HG03354 (cell line): ENCODE data around the gene RAE1.
"Not testable (repeated sequence)": the region's sequence is repeated elsewhere in the genome, so short reads cannot be mapped to it uniquely, and the experiment has no call there.

ENCODE experiments used
- ATAC-seq: cut with Tn5 transposase; IDR thresholded peaks from one replicate; pipeline ENCODE4 v1.9.1; 2021; ENCODE audit warnings: mild to moderate bottlenecking; ENCODE audit not compliant: unreplicated experiment, poor library complexity, severe bottlenecking

RAE1 gene

DNA sequence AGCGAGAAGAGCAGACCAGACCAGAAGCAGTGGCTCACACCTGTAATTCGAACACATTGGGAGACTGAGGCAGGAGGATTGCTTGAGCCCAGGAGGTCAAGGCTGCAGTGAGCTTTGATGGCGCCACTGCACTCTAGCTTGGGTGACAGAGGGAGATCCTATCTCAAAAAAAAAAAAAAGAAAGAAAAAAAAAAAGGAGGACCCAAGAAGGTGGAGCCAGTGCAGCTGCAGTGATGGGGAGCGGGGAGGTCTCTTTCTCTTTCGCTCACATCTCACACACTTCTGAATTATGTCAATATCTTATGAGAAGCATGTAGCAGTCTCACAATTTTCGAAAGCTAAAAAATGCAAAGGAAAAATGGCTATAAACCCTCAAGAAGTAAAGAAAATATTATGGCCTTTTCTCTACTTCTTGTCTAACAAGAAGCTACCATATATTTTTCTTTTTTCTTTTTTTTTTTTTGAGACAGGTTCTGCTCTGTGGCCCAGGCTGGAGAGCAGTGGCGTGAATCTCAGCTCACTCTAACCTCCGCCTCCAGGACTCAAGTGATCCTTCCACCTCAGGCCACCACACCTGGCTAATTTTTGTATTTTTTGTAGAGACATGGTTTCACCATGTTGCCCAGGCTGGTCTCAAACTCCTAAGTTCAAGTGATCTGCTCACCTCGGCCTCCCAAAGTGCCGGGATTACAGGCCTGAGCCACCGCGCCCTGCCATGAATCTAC is 25.3 kb upstream of the RAE1 start:
- no peak for ATAC-seq

DNA sequence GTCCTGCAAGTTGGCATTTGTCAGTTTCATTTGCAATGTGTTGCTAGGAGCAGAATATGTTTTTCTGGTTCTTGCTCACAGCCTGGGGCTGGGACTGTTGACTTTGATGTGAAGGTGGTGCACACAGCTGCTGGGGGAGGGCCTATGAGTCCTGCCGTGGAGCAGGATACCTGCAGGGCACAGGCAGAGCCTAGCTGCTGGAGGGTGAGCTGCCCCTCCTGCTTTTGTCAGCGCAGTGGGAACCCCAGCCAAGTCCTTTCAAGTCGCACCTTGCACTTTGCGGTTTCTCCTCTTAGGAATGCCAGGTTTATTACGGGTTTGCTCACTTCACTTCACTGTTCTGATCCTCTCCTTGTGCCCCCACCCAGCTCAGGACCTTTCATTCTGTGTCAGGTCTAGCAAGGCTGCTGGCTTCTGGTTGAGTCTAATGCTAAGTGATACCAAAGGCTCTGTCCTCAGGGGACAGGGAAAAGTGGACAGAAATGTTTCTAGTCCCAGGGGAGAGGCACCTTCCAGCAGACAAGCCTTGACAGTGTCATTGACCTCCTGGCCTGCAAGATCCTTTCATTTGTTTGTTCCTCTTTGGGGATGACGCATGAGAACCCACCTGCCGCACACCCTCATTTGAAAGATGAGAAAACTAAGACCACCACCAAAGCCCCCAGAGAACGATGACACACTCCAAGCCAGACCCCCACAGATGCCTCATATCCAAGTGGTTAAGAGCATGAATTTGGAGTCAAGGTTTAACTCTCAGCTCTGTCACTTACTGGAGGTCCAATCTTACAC is 24.2 kb upstream of the RAE1 start:
- ATAC-seq, result no peak

DNA sequence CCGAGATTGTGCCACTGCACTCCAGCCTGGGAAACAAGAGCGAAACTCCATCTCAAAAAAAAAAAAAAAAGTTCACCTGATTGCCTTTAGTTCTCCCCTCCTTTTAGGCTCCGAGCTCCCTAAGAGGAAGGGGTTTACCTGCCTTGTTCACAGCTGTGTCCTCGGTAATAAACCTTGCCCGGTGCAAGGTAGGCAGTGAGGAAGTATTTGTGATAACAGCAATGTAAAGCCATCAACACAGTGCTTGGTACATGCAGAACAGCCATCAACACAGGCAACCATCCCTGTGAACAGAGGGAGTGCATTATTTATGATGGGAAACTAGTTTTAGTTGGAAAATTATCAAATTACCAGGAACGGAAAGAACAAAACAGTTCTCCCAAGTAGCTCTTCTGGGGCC is 23.2 kb upstream of the RAE1 start:
- no peak for ATAC-seq

DNA sequence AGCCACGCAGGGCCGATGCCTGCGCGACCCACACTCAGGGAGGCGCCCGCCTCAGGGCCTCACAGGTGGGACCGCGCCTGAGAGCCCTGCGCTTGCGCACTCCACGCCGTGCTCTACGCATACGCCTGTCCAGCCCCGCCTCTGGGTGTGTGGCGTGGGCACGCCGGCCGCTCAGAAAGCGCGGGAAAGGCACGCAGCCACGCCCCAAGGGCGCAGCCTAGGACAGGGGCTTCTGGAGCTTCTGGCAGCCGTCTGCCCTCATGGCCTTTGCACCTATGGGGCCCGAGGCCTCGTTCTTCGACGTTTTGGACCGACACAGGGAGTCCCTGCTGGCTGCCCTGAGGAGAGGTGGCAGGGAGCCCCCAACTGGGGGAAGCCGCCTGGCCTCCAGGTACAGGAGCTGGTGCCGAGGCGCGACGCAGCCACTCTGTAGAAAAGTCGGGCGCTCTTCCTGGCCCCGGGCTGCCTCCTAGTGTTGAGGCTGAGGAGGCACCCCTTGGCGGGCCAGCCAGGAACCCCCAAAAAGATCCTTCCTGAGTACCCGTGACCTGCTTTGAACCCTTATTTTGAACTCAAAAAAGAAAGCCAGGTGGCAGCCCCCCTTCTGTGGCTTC is 21.3 kb upstream of the RAE1 start, which contains the start of gene SPO11:
TSS of gene SPO11 (plus strand) at position 196 of the 614 bp plus-strand sequence. CDS start at position 261, 65 bp downstream.
- ATAC-seq, result no peak

DNA sequence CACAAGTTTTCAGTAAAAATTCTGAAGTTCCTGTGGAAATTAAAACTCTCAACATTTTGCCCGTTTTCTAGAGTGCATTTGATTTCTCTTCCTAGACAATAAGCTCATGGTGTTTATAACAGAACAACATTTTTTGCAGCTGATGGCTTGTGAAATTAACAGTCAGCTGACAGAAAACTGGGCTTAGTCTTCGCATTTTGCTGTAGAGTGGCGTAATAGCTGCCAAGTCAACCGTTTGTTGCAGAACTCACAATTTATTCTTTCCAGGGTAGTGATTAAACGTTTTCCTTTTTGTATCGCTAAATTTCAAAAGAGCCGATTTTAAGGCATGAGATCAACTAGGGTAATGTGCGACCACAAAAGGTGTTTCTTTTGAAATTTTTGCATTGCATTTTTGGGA is 20.1 kb upstream of the RAE1 start:
- no peak for ATAC-seq

DNA sequence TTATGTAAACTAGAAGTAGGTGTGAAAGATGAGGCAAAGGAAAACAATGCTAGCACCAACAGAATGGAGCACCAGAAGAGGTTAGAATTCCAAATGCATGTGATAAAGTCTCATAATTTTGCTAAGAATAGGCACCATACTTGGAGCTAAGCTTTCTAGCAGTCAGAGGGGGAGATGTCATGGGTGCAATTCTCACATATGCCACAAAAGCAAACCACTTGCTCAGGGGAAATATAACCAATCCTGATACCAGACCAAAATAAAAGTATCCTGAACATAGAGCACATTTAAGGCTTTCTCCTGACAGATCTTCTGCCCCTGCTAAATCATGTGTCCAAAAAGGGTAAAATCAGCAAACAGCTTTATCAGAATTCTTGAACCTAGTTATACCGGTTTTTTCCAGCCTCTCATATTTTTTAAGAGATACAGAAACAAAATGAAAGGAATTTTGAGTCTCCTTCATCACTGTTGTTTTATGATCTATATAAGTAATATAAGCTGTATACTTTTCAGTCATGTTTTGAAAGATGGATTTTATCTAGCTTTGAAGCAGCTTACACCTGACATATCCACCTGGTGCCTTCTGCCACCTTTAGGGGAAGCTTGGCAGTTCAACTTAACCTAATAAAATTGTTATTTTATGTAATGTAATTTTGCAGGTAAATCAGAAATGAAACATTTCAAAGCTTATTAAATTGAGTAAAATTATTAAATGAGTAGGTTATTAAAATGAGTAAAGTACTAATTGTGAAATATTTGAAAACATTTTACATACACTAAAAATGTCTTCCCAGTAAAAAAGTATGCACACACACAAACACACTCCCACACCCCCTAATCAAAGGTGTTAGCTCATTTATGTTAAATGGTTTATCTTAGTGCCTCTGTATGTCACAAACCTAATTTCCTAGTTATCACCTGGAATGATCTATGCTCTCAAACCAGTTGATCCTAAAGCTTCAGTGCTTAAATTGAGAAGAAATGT is 18.7 kb upstream of the RAE1 start:
- no peak for ATAC-seq

DNA sequence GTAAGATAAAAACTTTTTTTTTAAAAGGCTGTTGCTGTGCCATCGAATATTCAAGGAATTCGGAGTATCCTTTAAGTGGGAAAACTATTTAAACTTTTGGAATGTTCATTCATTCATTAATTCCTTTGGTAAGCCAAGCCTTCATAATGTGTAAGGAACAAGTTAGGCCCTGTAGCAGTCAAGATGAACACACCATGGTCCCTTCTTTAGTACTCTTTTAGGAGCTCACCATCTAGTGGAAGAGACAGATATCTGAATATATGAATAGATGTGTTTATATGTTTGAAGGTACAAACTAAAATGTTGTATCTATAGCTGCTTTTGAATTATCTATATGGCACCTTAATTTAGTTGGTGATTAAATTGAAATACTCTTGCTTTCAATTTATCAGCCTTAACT is 15.7 kb upstream of the RAE1 start:
- ATAC-seq, result no peak

DNA sequence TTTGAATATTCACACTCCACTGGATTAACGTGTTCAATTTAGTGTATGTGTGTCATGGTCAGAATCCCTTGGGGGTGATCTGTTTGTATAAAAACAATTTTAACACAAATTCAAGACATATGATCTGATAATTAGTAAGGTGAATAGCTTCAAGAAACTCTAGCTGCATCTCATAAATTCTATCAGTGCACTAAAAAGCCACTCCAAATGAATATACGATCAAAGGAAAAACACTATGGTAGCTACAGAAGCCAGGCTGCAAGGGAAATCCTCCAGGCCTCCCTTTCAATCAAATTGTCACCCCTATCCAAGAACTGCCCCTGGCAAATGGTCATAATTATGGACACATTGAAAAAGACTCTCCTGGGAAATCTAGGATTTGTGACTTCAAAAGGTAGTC is 9.4 kb upstream of the RAE1 start:
- no peak for ATAC-seq

DNA sequence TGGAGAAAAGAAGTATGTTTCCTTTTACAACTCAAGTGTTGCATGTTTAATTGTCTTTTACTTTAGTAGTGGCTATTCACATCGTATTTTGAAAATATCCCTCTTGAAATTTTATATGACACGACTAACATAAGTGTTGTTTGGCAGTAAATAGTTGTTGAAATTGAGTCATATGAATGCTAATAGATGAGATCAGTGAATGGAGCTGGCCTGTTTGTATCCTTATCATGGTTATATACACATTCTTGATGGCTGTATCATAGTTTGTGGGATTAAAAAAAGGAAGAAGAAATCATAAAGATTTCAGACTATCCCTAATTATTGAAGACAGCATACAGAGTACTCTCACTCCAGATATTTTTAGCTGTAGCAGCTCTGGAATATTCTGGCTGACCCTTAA is 8.2 kb upstream of the RAE1 start:
- ATAC-seq, result no peak

DNA sequence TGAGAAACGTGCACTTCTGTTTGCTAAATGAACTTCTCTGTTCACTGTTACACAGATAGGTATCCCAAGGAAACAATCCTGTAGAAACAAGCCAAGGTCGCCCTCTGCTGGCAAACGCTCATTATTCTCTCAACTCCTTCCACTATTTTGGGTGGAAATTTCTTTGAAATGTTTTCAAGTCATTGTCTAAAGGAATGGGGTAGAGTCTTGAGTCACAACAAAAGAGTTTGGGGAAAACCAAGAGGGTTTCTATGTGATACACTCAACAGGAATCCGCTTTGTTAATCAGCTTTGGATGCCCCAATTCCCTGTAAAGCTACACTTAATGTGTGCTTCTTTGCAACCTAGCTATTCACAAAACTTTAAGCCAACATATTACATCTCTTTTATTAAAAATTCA is 4.6 kb upstream of the RAE1 start:
- ATAC-seq, result no peak

DNA sequence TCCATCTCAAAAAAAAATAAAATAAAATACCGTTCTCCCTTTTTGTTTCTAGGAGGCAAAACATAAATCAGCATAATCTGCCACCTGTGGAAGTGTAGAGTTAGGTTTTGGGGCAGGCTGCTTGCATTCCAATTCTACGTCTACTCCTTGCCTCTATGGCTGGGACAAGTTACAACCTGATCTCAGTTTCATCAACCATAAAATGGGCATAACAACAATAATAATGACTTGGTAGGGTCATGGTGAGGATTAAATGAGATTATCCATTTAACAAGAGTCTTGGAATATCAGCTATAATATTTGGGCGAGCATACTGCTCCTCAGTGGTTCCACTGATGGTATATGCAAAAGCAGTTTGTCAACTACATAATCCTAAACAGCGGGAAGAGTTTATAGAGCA is 3.7 kb upstream of the RAE1 start:
- no peak for ATAC-seq

DNA sequence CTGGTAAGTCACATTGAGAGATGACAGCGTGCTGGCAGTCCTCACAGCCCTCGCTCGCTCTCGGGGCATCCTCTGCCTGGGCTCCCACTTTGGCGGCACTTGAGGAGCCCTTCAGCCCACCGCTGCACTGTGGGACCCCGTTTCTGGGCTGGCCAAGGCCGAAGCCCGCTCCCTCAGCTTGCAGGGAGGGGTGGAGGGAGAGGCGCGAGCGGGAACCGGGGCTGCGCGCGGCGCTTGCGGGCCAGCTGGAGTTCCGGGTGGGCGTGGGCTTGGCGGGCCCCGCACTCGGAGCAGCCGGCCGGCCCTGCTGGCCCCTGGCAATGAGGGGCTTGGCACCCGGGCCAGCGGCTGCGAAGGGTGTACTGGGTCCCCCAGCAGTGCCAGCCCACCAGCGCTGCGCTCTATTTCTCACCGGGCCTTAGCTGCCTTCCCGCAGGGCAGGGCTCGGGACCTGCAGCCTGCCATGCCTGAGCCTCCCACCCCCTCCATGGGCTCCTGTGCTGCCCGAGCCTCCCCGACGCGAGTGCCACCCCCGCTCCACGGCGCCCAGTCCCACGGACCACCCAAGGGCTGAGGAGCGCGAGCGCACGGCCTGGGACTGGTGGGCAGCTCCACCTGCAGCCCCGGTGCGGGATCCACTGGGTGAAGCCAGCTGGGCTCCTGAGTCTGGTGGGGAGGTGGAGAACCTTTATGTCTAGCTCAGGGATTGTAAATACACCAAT is 2.7 kb upstream of the RAE1 start:
- ATAC-seq, result not testable (repeated sequence)

DNA sequence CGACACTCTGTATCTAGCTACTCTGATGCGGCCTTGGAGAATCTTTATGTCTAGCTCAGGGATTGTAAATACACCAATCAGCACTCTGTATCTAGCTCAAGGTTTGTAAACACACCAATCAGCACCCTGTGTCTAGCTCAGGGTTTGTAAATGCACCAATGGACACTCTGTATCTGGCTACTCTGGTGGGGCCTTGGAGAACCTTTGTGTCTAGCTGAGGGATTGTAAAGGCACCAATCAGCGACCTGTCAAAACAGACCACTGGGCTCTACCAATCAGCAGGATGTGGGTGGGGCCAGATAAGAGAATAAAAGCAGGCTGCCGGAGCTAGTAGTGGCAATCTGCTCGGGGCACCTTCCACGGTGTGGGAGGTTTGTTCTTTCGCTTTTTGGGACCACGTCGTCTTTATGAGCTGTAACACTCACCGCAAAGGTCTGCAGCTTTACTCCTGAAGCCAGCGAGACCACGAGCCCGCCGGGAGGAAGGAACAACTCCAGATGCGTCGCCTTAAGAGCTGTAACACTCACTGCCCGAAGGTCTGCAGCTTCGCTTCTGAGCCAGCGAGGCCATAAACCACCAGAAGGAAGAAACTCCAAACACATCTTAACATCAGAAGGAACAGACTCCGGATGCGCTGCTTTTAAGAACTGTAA is 2.0 kb upstream of the RAE1 start:
- not testable (repeated sequence) for ATAC-seq

DNA sequence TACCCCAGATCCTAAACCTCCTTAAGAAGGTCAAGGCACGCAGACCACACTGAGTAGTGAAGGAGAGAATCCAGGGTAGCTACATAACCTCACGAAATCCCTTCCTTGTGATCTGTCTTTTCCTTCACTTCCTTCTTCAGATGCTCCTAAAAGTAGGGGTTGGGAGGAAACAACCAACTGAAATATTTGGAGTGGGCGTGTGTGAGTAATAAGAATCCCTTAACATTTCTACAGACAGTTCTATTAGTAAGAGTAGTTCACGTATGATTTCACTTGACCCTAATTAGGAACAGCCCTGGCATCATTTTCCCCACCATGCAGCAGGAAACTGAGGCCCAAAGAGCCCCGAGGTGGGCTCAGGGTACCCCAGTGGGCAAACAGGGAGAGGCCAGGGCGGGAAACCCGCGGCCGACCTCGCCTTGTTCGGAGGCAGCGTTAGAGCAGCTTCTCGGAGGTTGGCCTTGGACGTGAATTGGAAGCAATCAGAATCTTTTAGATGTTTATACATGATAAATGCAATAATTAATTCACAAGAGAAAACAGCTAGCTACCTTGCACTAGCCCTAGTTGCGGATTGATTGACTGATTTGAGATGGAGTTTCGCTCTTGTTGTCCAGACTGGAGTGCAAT is 859 bp upstream of the RAE1 start:
- ATAC-seq, result no peak

DNA sequence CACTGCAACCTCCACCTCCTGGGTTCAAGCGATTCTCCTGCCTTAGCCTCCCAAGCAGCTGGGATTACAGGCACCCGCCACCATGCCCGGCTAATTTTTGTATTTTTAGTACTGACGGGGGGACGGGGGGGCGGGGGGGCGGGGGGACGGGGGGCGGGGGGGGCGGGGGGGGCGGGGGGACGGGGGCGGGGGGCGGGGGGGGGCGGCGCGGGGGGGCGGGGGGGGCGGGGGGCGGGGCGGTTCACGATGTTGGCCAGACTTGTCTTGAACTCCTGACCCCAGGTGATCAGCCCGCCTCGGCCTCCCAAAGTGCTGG is 371 bp upstream of the RAE1 start:
- ATAC-seq, result not testable (repeated sequence)

DNA sequence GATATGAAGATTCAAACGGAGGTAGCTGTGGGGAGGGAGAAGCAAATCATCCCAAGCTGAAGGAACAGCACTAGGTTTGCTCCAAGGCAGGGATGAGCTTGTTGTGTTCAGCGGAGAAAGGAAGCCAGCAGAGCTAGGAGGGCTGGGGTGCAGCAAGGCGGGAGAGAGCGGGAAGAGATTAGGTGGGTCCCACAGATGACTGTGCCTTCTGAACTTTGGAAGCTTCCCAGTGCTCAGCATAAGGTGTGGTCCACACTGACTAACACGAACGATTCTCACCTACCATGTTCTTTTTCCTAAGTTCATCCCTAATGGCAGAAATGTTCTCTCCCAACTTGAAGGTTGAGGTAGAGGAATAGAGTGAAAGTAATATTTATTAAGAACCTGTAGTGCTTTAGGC is 1.2 kb downstream of the RAE1 start:
- no peak for ATAC-seq

DNA sequence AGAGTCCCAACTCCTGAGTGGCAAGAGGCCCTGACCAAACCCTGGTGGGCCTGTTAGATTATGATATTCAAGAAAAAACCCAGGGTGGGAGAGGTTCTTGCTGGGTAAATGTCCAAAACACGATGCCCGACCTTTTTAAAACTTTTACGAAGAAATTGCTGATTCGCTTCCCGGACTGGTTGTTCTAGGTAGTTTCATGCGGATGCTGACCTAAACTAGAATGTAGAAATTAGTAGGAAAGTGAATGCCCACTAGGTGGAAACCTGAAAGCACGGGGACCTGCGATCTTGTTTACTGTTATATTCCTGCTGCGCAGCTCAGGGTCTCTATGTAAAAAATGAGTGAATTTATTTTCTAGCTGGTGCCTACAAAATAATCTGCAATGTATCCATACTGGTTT is 2.3 kb downstream of the RAE1 start:
- ATAC-seq, result no peak

DNA sequence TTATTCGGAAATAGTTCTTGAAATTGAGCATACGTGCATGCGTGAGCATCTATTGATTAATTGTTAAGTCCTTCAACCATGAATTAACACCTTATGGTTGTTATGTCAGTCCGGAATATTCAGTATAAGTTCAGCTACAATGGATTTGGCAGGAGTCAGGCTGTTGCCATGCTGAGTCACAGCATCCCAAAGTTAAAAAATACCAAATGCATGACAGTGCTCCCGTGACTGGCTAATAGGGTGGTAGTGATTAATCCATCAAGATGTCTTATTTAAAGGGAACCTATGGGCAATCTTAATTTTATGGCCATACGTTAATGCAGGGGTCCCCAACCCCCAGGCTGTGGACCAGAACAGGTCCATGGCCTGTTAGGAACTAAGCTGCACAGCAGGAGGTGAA is 10.5 kb downstream of the RAE1 start:
- no peak for ATAC-seq
